Suprapubic skin (tissue), 4 donors: ENCODE measurements around the gene FYN. TPM values are rescaled to one million over a fixed set of nuclear protein-coding genes. Genes with fewer than 3 reads are reported as not detected.

ENCODE experiments used
- DNase-seq, 2 donors: peaks; one replicate each; pipeline ENCODE4 v3.0.0-alpha.2; 2019; ENCODE audit warnings: low spot score in 2 of 2
- H3K27ac ChIP-seq: fragments of 200-600 bp; sonication (generic); one replicate; pipeline ENCODE4 v1.5.1; 2019
- H3K27me3 ChIP-seq: fragments of 200-600 bp; sonication (generic); one replicate; pipeline ENCODE4 v1.5.1; 2019
- H3K36me3 ChIP-seq: fragments of 200-600 bp; sonication (generic); one replicate; pipeline ENCODE4 v1.5.1; 2019
- H3K4me1 ChIP-seq: fragments of 200-600 bp; sonication (generic); one replicate; pipeline ENCODE4 v1.5.1; 2019
- H3K4me3 ChIP-seq: fragments of 200-600 bp; sonication (generic); one replicate; pipeline ENCODE4 v1.5.1; 2019; ENCODE audit warnings: mild to moderate bottlenecking
- H3K9me3 ChIP-seq: fragments of 200-600 bp; sonication (generic); one replicate; pipeline ENCODE4 v1.5.1; 2019
- CTCF ChIP-seq, 2 donors: fragments of 200-600 bp in 1 of 2; fragments of 450-650 bp in 1 of 2; sonication (generic) in 1 of 2; IDR thresholded peaks; one replicate each; pipeline ENCODE4 v1.5.1; 2016 to 2019; ENCODE audit warnings: antibody characterized with exemption in 2 of 2, mild to moderate bottlenecking in 1 of 2, moderate library complexity in 1 of 2
- EP300 ChIP-seq: sonication (generic); formaldehyde crosslinking; IDR thresholded peaks from one replicate; pipeline ENCODE4 v1.6.1; 2017; ENCODE audit warnings: antibody characterized with exemption
- POLR2A ChIP-seq, 2 donors: fragments of 450-650 bp; IDR thresholded peaks; one replicate each; pipeline ENCODE4 v1.6.1; 2017; ENCODE audit warnings: antibody characterized with exemption in 2 of 2, mild to moderate bottlenecking in 2 of 2, moderate library complexity in 2 of 2
- POLR2AphosphoS5 ChIP-seq, 3 donors: sonication (generic); formaldehyde crosslinking; IDR thresholded peaks; one replicate each; pipeline ENCODE4 v1.6.1; 2017; ENCODE audit warnings: antibody characterized with exemption in 3 of 3
- WGBS: methylation state at CpG from one replicate; pipeline ENCODE4 v1.1.5; 2018; 5-methylcytosine and 5-hydroxymethylcytosine counted together
- total RNA-seq, 4 donors: library from RNA; depleted of rRNA; stranded (reverse); fragments of >200 nt; gene quantifications; one replicate each; pipeline ENCODE4 v1.1.0, GENCODE V29; 2016

The FYN gene
- total RNA-seq, 4 donors from 2014 or later = 36.6 to 89.6 (median 67.3) TPM

DNA sequence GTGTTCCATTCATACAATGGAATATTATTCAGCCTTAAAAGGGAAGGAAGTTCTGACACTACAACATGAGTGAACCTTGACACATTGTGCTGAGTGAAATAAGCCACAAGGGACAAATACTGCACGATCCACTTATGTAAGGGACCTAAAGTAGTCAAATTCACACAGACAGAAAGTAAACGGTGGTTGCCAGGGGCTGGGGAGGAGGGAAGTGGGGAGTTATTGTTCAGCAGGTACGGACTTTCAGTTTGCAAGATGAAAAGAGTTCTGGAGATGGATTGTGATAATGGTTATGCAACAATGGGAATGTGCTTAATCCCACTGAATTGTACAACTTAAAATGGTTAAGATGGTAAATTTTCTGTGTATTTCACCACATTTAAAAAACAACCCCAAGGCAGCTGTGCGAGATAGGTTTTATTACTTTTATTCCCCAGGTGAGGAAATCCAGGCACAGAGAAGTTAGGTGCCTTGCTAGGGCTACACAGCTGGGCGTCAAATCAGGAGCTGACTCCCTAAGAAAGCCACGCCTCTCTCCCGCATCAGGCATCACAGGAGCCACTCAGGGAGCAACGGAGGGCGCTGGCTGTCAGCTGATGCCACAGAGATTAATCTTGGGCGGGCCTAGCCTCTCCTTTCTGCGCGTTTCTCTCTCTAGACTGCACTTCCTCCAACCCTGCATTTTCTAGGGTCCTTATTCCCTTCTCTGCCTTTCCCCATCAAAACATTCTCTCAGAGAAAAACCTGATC lies 258.2 kb downstream of the FYN start:
- H3K9me3 ChIP-seq = no peaks in the 10 kb centered on the region
- no peak overlapping the region for H3K4me3 ChIP-seq
- peak in 1 of 2 donors; percentile 53 for DNase-seq
- H3K4me1 ChIP-seq = peaks cover 21% of the 10 kb centered on the region
- TF ChIP-seq POLR2A (IDR thresholded peaks at IDR 0.05) (no peak), CTCF (IDR thresholded peaks at IDR 0.05) (no peak), EP300 (no peak), POLR2AphosphoS5 (IDR thresholded peaks at IDR 0.05) (no peak)
- no peaks in the 10 kb centered on the region for H3K36me3 ChIP-seq
- no peaks in the 10 kb centered on the region for H3K27me3 ChIP-seq
- H3K27ac ChIP-seq = no peak overlapping the region
- WGBS = 52% methylated on average over 12 of the region's 12 CpGs

- H3K4me1 ChIP-seq = peaks cover 21% of the 10 kb centered on the region
- H3K27ac ChIP-seq = no peak overlapping the region
- H3K36me3 ChIP-seq = no peaks in the 10 kb centered on the region
- no peaks in the 10 kb centered on the region for H3K9me3 ChIP-seq
- peak in 1 of 2 donors; percentile 18 for DNase-seq
- H3K27me3 ChIP-seq = no peaks in the 10 kb centered on the region
- H3K4me3 ChIP-seq = no peak overlapping the region
- no peak for TF ChIP-seq POLR2AphosphoS5 (IDR thresholded peaks at IDR 0.05)
- WGBS = 93% methylated on average over 3 of the region's 3 CpGs
Measured at GRCh38 chr6:111612379-111612778, 260.9 kb downstream of the FYN start.

DNA sequence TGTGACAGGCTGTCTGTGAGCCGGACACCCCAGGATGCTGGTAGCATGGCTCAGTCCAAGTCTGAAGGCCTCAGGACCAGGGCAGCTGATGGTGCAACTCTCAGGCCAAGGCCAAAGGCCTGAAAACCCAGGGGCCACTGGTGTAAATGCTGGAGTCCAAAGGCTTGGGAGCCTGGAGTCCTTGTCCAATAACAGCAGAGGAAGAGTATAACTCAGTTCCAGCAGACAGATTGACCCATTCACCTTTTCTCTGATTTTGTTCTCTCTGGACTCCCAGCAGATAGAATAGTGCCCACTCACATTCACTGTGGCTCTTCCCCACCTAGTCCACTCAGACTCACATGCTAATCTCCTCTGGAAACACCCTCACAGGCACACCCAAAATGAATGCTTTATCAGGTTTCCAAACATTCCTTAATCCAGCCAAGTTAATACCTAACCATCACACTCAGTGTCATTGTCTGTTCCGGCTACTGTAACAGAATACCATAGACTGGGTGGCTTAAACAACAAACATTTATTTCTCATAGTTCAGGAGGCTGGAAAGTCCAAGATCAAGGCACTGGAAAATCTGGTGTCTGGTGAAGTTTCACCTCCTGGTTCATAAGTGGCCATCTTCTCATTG lies 262.6 kb downstream of the FYN start:
- WGBS = 95% methylated on average over 2 of the region's 2 CpGs
- Histone ChIP-seq H3K4me3 (no peak overlapping the region), H3K36me3 (no peaks in the 10 kb centered on the region), H3K27me3 (no peaks in the 10 kb centered on the region), H3K4me1 (peaks cover 29% of the 10 kb centered on the region), H3K9me3 (no peaks in the 10 kb centered on the region), H3K27ac (no peak overlapping the region)
- no peak for TF ChIP-seq POLR2AphosphoS5 (IDR thresholded peaks at IDR 0.05)
- no peak for TF ChIP-seq EP300
- no peak for TF ChIP-seq CTCF (IDR thresholded peaks at IDR 0.05)
- no peak for TF ChIP-seq POLR2A (IDR thresholded peaks at IDR 0.05)
- peak in 1 of 2 donors; percentile 31 for DNase-seq

Other genes with a start within 250 kb of the FYN start
- gene CCN6, start 180.7 kb upstream of the FYN start, total RNA-seq = 1 to 10 TPM in 2 of 4 donors, under 1 TPM in 1, not detected in 1; 0.25 to 7.6 (median 1.0) TPM
- gene TUBE1, start 214.0 kb upstream of the FYN start, total RNA-seq = 10 to 100 TPM; 19.6 to 82.2 (median 31.2) TPM
- 1 to 10 TPM in 3 of 4 donors, under 1 TPM in 1; 0.72 to 3.9 (median 2.4) TPM for gene FAM229B, start 214.1 kb upstream of the FYN start, total RNA-seq